ENCODE data around the gene RUSF1.

DNA sequence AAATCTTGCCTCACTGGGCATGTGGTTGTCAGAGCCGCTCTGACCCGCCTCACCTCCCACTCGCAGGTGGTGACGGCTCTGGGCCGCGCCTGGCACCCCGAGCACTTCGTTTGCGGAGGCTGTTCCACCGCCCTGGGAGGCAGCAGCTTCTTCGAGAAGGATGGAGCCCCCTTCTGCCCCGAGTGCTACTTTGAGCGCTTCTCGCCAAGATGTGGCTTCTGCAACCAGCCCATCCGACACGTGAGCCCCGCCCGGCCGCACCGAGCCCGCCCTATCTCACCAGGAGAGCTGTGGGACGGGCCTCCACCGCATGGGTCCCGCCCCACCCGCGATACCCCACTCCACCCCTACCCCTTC is 32.3 kb downstream of the RUSF1 start:
- TF ChIP-seq, protein P1, sequence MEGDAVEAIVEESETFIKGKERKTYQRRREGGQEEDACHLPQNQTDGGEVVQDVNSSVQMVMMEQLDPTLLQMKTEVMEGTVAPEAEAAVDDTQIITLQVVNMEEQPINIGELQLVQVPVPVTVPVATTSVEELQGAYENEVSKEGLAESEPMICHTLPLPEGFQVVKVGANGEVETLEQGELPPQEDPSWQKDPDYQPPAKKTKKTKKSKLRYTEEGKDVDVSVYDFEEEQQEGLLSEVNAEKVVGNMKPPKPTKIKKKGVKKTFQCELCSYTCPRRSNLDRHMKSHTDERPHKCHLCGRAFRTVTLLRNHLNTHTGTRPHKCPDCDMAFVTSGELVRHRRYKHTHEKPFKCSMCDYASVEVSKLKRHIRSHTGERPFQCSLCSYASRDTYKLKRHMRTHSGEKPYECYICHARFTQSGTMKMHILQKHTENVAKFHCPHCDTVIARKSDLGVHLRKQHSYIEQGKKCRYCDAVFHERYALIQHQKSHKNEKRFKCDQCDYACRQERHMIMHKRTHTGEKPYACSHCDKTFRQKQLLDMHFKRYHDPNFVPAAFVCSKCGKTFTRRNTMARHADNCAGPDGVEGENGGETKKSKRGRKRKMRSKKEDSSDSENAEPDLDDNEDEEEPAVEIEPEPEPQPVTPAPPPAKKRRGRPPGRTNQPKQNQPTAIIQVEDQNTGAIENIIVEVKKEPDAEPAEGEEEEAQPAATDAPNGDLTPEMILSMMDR (IDR thresholded peaks at IDR 0.05; ENCODE audit: insufficient read depth, low read length, poor library complexity, severe bottlenecking) = no peak
- TF ChIP-seq EZH2phosphoT487 (conservative IDR thresholded peaks at IDR 0.05; ENCODE audit: low read length) = no peak
